GM19455 (cell line): Measurements from ENCODE around the gene LRRC28.

Source experiments
- ATAC-seq: cut with Tn5 transposase; IDR thresholded peaks from one replicate; pipeline ENCODE4 v1.9.1; 2021; ENCODE audit not compliant: unreplicated experiment

Gene LRRC28

DNA sequence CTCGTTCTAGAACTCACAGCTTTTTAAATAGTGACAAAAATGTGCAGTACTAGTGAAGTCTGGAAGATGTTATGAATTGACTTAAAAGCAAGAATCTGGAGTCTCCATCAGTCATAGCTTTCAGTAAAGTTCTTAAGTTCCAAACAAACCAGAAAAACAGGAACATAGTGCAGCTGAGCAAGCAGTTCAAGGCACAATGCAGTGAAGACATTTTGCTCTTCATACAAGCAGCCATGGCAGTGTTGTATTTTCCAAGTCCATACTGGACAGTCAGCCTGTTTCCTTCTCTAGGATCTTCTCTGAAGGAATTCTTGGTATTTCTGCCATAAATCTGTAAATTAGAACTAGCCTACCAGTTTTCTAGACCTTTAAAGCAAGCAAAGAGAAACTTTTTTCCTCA, 90.5 kb downstream of the LRRC28 start:
- ATAC-seq, result no peak

GRCh38 chr15:99343208-99343607, 91.9 kb downstream of the LRRC28 start:
- ATAC-seq, result no peak

- no peak for ATAC-seq
Observed at GRCh38 chr15:99343881-99344551, 92.7 kb downstream of the LRRC28 start.

GRCh38 chr15:99344639-99345038, 93.4 kb downstream of the LRRC28 start:
- ATAC-seq, result no peak

- ATAC-seq, result no peak
Observed at GRCh38 chr15:99345242-99345641, 94.0 kb downstream of the LRRC28 start.

- no peak for ATAC-seq
Observed at GRCh38 chr15:99345832-99346462, 94.7 kb downstream of the LRRC28 start.

DNA sequence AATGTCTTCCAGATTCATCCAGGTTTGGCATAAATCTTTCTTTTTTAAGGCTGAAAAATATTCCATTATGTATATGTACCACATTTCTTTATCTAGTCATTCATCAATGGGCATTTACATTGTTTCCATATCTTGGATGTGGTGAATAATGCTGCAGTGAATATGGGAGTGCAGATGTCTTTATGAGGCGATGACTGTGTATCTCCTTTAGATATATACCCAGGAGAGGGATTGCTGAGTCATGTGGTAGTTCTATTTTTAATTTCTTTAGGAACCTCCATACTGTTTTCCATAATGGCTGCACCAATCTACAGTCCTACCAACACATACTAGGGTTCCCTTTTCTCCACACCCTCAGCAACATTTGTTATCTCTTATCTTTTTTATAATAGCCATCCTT, 96.3 kb downstream of the LRRC28 start:
- no peak for ATAC-seq

DNA sequence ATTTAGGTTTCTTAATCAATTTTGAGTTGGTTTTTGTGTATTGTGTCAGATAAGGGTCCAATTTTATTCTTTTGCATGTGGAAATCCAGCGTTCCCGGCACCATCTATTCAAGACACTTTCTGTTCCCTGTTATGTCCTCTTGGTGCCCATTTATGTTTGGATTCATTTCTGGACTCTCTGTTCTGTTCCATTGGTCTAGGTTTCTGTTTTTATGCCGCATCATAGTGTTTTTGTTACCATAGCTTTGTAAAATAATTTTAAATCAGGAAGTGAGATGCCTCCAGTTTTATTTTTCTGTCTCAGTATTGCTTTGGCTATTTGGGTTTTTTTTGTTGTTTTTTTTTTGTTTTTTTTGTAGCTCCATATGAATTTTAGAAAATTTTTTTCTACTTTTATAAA, 97.1 kb downstream of the LRRC28 start:
- no peak for ATAC-seq

- ATAC-seq, result no peak
Observed at GRCh38 chr15:99350408-99350807, 99.1 kb downstream of the LRRC28 start.

DNA sequence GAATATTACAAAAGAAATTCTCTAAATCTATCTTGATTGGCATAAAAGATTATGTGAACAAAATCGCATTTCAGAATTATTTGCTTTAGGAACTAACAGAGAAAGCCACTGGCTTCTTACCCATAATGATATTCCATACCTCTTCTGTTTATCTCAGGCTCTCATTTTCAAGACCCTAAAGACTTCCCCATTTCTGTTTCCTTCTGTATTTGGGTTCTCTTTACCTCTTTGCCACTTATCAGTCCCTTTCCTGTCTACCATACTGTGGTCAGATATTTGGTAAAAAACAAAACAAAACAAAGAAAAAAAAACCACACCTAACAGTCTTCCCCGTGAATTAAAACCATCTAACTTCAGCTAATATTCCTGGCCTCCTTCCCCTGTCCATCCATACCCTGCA, 108.5 kb downstream of the LRRC28 start:
- no peak for ATAC-seq

DNA sequence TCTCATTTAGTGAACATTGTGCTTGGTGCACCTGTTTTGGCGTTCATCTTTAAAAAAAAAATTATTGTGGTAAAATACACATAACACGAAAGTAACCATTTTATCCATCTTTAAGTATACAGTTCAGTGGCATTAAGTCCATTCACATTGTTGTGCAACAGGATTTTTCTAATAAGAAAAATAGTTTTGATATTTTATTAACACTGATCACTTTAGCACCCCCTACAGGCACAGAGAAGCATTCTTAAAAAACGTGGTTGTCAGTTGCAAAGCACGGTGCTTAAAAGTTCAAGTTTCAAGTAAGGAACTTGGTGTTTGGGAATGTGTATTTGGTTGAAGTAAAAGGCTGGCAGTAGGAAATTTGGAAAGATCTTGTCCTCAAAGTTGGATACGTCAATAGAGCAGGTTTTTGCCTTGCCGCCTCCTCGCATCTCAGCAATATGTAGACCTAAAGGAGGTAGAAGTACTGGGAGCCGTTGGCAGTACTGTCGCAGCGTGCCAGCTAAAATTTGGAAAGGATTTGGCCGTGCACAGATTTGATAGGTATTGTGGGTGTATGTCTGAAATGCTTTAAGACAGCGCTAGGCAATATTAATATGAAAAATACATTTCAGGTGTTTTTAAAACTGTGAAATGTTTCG, 110.4 kb downstream of the LRRC28 start:
- ATAC-seq, result no peak

DNA sequence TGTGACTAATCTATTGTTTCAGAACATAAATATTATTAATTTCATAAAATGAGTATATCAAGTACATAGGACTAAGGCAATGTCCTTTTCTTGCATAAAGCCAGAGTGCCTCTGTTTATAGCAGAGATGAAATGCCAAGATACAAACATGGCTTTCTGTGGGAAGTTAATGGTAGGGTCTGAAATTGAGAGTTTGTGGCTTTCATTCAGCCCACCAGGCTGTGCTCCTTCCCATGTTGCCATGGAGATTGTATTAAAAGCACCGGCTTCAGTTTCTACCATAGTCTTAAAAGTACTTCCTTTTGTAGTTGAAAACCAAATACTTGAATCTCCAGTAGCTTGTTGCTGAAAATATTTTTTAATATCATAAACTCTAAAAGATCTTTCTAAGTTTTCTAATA, 114.0 kb downstream of the LRRC28 start:
- peak; percentile 92 for ATAC-seq

DNA sequence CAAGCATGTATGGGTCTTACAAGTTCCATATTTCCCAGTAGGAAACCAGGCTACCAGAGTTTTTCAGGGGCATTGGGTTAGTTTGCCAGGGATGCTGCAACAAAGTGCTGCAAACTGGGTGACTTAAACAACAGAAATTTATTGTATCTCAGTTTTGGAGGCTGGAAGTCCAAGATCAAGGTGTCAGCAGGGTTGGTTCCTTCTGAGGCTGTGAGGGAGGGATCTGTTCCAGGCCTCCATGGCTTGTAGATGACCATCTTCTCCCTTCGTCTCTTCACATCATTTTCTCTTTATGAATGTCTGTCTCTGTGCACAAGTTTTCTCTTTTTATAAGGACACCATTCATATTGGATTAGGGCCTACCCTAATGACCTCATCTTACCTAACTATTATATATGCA, 114.7 kb downstream of the LRRC28 start:
- no peak for ATAC-seq

GRCh38 chr15:99368743-99369142, 117.5 kb downstream of the LRRC28 start:
- ATAC-seq, result no peak

- ATAC-seq, result no peak
Observed at GRCh38 chr15:99369196-99369595, 117.9 kb downstream of the LRRC28 start.

DNA sequence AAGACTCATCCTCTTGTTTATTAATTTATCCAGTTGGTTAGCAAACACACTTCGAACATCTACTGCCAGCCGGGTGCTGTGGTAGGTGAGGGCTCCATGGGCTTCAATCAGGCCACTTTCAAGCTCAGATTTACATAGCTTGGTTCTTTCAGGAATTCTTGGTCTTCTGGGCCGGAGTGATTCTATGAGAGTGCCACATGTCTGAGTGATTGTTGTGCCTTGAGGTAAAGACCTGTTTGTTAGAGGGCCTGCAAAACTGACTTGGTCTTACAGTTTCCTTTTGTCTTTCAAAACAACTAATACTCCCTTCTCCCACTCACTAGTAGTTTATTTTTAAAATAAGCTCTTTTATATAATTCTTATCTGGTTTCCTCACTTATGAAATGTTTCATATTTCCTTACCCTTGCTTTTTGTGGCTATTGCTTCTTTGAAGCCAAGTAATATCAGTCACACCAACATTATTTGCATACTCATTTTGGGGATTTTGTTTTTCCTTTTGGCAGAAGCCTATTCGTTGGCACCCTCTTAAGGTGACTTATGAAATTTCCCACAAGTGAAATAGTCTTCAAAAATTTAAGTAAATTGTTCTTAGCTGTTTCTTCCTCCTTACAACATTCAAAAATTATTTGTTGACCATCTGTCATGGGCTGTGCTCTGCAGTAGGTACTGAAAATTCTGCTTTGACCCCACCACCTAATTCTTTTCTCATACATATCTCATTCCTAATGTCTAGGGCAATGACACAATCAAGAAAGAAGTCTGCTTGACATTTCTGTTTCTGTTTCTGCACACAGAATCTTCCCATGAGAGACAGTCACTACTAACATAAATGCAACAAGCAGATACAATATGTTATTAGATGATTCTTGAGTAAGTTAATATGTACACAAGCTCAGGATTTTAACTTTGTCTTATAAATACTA, 120.2 kb downstream of the LRRC28 start:
- ATAC-seq, result peak; percentile 84

DNA sequence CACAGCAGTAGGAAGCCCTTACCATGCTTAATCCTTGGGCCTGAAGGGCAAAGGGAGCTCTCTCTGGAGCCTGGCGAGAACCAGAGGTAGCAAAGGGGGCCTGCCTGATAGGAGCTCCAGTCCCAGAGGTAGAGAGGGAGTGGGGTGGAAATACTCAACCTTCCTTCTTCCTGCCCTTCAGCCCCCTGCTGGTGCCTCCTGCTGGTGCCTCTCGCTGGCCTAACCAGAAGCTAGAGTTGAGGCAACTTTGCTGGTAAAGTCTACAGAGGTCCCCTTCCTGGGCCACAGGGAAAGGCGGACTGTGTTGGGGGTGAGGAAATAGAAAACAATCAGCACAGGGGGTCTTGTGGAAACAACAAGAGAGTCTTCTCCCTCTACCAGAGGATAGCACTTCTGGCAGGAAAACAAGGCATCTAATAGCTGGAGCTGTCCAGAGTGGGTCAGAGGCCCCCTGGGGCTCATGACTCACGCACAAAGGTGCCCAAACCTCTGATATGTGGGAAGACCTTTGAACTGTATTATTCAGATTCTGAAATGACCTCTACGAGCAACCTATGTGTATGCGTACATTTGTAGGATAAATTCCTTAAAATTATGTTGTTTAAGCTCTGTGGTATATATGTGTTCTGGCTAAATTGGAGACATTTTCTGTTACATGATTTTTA, 133.9 kb downstream of the LRRC28 start:
- ATAC-seq, result no peak

- no peak for ATAC-seq
Observed at GRCh38 chr15:99385865-99386264, 134.6 kb downstream of the LRRC28 start.

- ATAC-seq, result no peak
Observed at GRCh38 chr15:99386391-99386790, 135.1 kb downstream of the LRRC28 start.

DNA sequence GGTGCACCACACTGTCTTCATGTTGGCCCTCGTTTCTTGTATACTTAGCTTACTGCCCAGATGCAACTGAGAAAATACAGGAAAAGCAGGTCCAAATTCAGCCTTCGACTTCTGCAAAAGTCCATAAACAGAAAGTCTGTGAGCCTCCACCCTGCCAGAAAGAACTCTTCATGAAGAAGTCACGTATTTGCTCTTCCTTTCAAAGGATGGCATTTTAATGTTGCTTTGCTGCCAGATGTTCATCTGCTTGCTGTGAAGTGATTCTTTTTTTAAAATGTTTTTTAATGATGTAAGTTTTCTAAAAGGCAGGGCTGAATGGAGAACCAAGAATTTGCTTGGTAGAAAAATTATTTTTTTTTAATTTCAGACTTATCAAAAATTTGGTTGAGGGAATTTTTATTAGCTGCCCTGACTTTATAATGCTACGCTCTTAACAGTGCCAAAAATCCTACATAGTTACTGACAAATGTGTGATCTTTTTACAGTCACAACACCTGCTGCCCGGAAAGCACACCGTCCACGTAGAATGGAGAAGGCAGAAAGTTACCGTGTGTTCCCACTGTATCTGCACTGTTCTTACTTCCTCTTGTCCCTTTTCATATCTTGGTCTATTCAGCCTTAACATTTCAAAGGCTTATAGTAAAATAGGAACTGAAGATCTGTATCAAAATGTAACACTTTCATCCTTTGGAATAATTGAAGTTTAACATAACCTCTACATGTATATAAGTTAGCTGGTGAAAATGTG, 136.3 kb downstream of the LRRC28 start:
- ATAC-seq, result no peak
